Measurements from ENCODE around the gene MBD2. TPM values are rescaled to one million over a fixed set of nuclear protein-coding genes. Genes with fewer than 3 reads are reported as not detected.

Gene MBD2
- total and polyA plus RNA-seq, 2 of the 8 experiments (the other 6 are each of a cell fraction or from before 2014, with no cell fraction given) = 36.2 to 52.7 TPM

GRCh38 chr18:54229421-54230059 lies 5.1 kb upstream of the MBD2 start (continued):
- TF ChIP-seq MAX (IDR thresholded peaks at IDR 0.05) = no peak
- no peak for TF ChIP-seq EGR1 (IDR thresholded peaks at IDR 0.05; ENCODE audit: borderline replicate concordance, low read depth, low read length)
- TF ChIP-seq POLR2A (IDR thresholded peaks at IDR 0.05; ENCODE audit: control extremely low read depth in 1 of 2, low read depth in 2 of 2, low read length in 2 of 2) = no peak

Data from H1 (cell line).